Measurements from ENCODE around the gene FSIP1.

The FSIP1 gene

GRCh38 chr15:39629371-39629770 lies 153.3 kb downstream of the FSIP1 start:
- DNase-seq (ENCODE audit: low read depth): peak; percentile 94
- no peak overlapping the region for H3K4me3 ChIP-seq (ENCODE audit: low read length)
- TF ChIP-seq CTCF (IDR thresholded peaks at IDR 0.05; ENCODE audit: insufficient read depth, low read depth, low read length, missing control alignments): no peak

GRCh38 chr15:39628546-39629257 lies 153.9 kb downstream of the FSIP1 start:
- DNase-seq (ENCODE audit: low read depth): no peak
- no peak overlapping the region for H3K4me3 ChIP-seq (ENCODE audit: low read length)
- TF ChIP-seq CTCF (IDR thresholded peaks at IDR 0.05; ENCODE audit: insufficient read depth, low read depth, low read length, missing control alignments): no peak

- TF ChIP-seq CTCF (IDR thresholded peaks at IDR 0.05; ENCODE audit: insufficient read depth, low read depth, low read length, missing control alignments): no peak
- no peak for DNase-seq (ENCODE audit: low read depth)
- no peak overlapping the region for H3K4me3 ChIP-seq (ENCODE audit: low read length)
Observed at GRCh38 chr15:39628144-39628508, 154.5 kb downstream of the FSIP1 start.

GRCh38 chr15:39627451-39628143 lies 155.0 kb downstream of the FSIP1 start:
- H3K4me3 ChIP-seq (ENCODE audit: low read length): no peak overlapping the region
- TF ChIP-seq CTCF (IDR thresholded peaks at IDR 0.05; ENCODE audit: insufficient read depth, low read depth, low read length, missing control alignments): no peak
- no peak for DNase-seq (ENCODE audit: low read depth)

GRCh38 chr15:39625856-39626255 lies 156.8 kb downstream of the FSIP1 start:
- H3K4me3 ChIP-seq (ENCODE audit: low read length): no peak overlapping the region
- no peak for TF ChIP-seq CTCF (IDR thresholded peaks at IDR 0.05; ENCODE audit: insufficient read depth, low read depth, low read length, missing control alignments)
- peak; percentile 57 for DNase-seq (ENCODE audit: low read depth)

GRCh38 chr15:39625451-39625850 lies 157.2 kb downstream of the FSIP1 start:
- no peak overlapping the region for H3K4me3 ChIP-seq (ENCODE audit: low read length)
- no peak for TF ChIP-seq CTCF (IDR thresholded peaks at IDR 0.05; ENCODE audit: insufficient read depth, low read depth, low read length, missing control alignments)
- no peak for DNase-seq (ENCODE audit: low read depth)

All from epithelial cell of esophagus (primary cell).